ENCODE results near the gene SCAMP1. TPM values are rescaled to one million over a fixed set of nuclear protein-coding genes. Genes with fewer than 3 reads are reported as not detected.
"Not testable (repeated sequence)": the region's sequence is repeated elsewhere in the genome, so short reads cannot be mapped to it uniquely, and the experiment has no call there.

SCAMP1 gene
- total RNA-seq, 4 donors from 2014 or later, result 14.9 to 94.1 (median 58.6) TPM

GRCh38 chr5:78387468-78388153 is 27.2 kb downstream of the SCAMP1 start:
- no peak for DNase-seq
- Histone ChIP-seq H3K9me3 (no peaks in the 10 kb centered on the region), H3K27ac (no peak overlapping the region), H3K4me1 (no peaks in the 10 kb centered on the region), H3K27me3 (no peaks in the 10 kb centered on the region), H3K36me3 (peaks cover 0 to 2% of the 10 kb centered on the region in 2 donors), H3K4me3 (no peak overlapping the region)
- intact Hi-C loops (cut with DNase I; ENCODE audit: low total_unique reads), result no loop called here
- no peak for TF ChIP-seq POLR2A (IDR thresholded peaks at IDR 0.05)
- TF ChIP-seq, protein P1, sequence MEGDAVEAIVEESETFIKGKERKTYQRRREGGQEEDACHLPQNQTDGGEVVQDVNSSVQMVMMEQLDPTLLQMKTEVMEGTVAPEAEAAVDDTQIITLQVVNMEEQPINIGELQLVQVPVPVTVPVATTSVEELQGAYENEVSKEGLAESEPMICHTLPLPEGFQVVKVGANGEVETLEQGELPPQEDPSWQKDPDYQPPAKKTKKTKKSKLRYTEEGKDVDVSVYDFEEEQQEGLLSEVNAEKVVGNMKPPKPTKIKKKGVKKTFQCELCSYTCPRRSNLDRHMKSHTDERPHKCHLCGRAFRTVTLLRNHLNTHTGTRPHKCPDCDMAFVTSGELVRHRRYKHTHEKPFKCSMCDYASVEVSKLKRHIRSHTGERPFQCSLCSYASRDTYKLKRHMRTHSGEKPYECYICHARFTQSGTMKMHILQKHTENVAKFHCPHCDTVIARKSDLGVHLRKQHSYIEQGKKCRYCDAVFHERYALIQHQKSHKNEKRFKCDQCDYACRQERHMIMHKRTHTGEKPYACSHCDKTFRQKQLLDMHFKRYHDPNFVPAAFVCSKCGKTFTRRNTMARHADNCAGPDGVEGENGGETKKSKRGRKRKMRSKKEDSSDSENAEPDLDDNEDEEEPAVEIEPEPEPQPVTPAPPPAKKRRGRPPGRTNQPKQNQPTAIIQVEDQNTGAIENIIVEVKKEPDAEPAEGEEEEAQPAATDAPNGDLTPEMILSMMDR (IDR thresholded peaks at IDR 0.05), result no peak

GRCh38 chr5:78391357-78391756 is 30.9 kb downstream of the SCAMP1 start:
- H3K36me3 ChIP-seq; H3K9me3 ChIP-seq; DNase-seq; intact Hi-C loops (cut with DNase I; ENCODE audit: low total_unique reads); H3K4me3 ChIP-seq; H3K27ac ChIP-seq; H3K27me3 ChIP-seq; H3K4me1 ChIP-seq: not testable (repeated sequence)

DNA sequence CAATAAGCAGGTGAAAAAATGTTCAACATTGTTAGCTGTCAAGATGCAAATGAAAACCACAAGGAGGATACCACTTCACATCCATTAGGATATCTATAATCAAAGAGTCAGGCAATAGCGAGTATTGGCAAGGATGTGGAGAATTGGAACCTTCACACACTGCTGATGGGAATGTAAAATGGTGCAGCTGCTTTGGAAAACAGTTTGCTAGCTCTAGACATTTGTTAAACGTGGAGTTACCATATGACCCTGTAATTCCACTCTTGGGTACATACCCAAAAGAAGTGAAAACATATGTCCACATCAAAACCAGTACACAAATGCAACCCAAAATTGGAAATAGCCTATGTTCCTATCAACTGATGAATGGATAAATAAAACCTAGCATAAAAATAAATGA is 37.4 kb downstream of the SCAMP1 start:
- TF ChIP-seq, protein P1 (IDR thresholded peaks at IDR 0.05), result no peak
- no peak for TF ChIP-seq POLR2A (IDR thresholded peaks at IDR 0.05)
- Histone ChIP-seq H3K9me3 (no peaks in the 10 kb centered on the region), H3K27me3 (no peaks in the 10 kb centered on the region), H3K4me1 (no peaks in the 10 kb centered on the region), H3K36me3 (no peaks in the 10 kb centered on the region), H3K27ac (no peak overlapping the region), H3K4me3 (no peak overlapping the region)
- DNase-seq, result no peak
- intact Hi-C loops (cut with DNase I; ENCODE audit: low total_unique reads), result no loop called here

GRCh38 chr5:78399116-78399515 is 38.7 kb downstream of the SCAMP1 start:
- no peak for DNase-seq
- intact Hi-C loops (cut with DNase I; ENCODE audit: low total_unique reads), result no loop called here
- Histone ChIP-seq H3K4me3 (no peak overlapping the region), H3K4me1 (no peaks in the 10 kb centered on the region), H3K9me3 (no peaks in the 10 kb centered on the region), H3K36me3 (no peaks in the 10 kb centered on the region), H3K27me3 (no peaks in the 10 kb centered on the region), H3K27ac (no peak overlapping the region)
- TF ChIP-seq, protein P1 (IDR thresholded peaks at IDR 0.05), result no peak
- no peak for TF ChIP-seq POLR2A (IDR thresholded peaks at IDR 0.05)

GRCh38 chr5:78404682-78405293 is 44.4 kb downstream of the SCAMP1 start:
- DNase-seq, result no peak
- H3K4me3 ChIP-seq, result no peak overlapping the region
- H3K27me3 ChIP-seq, result no peaks in the 10 kb centered on the region
- no peaks in the 10 kb centered on the region for H3K36me3 ChIP-seq
- intact Hi-C loops (cut with DNase I; ENCODE audit: low total_unique reads), result no loop called here
- no peak overlapping the region for H3K27ac ChIP-seq
- no peak for TF ChIP-seq POLR2A (IDR thresholded peaks at IDR 0.05)
- TF ChIP-seq, protein P1 (IDR thresholded peaks at IDR 0.05), result no peak
- H3K9me3 ChIP-seq, result no peaks in the 10 kb centered on the region
- no peaks in the 10 kb centered on the region for H3K4me1 ChIP-seq

Measured in uterus (tissue), 4 donors.